Activated gamma-delta T cell (primary cell): ENCODE results near the gene MIER1.

ENCODE experiments used
- DNase-seq: peaks from one replicate; lab custom pipeline; 2025; lab: John Stamatoyannopoulos, UW

Gene MIER1

DNA sequence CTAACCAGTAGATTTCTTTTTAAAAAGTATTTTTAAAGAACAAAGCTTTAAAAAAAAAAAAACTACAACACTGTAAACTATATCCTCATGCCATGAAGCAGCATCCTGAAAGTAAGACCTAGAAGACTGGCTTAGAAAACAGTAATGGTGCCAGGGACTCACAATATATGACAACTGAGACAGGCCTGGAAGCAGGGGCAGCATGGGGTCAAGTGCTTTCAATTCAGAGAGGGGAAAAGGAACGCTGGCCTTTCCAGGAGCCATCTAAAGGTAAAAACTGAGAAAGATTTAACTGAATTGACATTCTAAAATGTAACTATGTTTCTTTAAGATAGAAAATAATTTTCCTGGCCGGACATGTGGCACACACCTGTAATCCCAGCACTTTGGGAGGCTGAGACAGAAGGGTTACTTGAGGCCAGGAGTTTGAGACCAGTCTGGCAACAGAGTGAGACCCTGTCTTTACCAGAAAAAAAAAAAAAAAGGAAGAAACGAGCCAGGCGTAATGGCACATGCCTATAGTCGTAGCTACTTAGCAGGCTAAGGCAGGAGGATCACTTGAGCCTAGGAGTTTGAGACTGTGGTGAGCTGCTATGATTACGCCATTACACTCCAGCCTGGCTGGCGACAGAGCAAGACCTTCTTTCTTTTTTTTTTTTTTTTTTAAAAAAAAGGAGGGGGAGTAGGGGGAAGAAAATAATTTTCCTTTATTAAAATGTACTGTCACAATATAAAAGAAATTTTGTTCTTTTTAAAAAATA lies 75.0 kb downstream of the MIER1 start:
- DNase-seq: no peak

DNA sequence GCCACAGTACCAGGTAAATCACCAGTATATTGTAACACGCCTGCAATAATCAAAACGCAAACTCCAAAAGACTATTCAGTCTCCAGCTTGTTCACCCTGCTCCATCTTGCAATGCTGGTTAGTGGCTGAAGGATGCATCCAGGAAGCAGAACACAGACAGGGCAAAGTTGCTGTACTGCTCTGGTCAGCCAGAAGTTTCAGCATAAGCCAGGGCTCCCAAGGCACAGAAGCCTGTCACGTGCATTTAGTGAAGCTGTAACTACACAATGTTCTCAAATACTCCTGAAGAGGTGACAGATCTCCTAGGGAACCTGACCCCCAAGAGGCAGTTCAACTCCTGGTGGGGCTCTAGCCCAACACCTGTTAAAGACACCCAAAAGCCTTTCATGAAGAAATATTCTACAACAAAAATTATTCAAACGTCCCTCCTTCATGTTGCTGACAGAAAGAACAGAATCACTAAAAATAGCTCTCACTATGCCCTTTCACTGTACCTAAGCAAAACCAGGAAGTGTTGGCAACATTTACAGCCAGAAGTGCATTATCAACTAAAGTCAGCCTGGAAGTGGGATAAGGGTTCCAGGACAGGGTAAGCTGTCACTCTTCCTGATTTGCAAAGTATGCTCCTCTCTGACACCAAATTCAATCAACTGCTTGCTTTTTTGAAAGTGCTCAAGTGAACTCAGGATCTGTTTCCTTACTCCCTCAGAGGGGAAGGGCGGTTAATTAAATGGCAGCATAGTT lies 77.1 kb downstream of the MIER1 start:
- no peak for DNase-seq

DNA sequence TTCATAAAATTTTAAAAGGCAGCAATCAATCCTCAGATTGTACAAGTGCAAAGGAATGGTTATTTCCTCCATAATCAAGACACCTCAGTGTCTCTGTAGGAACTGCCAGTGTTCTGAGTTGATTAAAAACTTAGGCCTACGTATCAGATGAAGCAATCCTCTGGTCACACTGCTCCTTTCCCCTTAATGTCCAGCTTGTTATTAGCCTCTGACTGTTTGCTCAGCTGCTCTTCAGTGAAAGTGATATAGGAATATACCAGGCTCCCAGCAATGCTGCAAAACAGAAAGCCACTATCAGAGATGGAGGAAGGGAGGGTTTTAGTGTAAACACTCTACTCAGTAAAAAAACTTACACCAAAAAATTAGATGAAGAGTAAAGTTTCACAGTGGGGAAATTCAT lies 79.4 kb downstream of the MIER1 start:
- DNase-seq: no peak

DNA sequence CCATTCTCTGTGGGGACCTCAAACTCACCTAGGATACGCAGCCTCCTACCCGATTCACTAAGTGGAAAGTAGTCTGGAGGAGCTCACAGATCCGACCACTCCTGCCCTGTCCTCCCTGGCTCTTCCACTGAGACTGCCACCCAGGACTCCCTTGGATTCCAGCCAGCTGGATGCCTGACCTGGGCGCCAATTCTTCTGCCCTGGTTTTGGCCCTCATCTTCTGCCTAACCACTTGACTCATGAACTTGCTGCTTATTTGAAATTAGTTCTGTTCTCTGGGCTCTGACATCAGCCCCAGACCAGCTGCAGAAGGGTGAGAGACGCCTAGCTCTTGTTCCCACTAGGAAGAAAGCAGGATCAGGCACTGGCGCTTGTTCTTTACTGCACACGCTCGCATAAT lies 80.3 kb downstream of the MIER1 start:
- DNase-seq: no peak

DNA sequence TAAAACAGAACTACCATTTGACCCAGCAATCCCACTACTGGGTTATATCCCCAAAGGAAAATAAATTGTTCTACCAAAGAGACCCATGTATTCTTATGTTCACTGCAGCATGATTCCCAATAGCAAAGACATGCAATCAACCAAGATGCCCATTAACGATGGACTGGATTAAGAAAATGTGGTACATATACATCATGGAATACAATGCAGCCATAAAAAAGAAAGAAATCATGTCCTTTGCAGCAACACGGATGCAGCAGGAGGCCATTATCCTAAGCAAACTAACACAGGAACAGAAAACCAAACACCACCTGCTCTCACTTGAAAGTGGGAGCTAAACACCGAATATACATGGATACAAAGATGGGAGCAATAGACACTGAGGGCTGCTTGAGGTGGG lies 85.0 kb downstream of the MIER1 start:
- no peak for DNase-seq

DNA sequence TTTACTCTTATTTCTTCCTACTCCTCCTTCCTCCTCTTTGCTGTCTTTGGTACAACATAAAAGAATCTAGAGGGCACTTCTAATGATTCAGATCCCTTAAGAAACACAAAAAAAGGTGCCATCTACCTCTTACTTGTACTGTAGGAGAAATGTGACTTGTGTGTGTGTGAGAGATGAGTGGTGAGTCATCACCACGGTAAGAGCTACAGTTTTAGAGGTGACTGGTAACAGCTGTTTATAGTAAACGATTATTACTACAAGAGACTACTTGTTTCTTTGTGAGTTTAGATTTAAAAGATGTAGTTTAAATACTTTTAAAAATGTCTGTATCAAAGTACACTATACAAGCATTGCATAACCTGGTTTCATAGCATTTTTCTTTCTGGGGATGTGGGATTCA lies 88.8 kb downstream of the MIER1 start:
- no peak for DNase-seq

DNA sequence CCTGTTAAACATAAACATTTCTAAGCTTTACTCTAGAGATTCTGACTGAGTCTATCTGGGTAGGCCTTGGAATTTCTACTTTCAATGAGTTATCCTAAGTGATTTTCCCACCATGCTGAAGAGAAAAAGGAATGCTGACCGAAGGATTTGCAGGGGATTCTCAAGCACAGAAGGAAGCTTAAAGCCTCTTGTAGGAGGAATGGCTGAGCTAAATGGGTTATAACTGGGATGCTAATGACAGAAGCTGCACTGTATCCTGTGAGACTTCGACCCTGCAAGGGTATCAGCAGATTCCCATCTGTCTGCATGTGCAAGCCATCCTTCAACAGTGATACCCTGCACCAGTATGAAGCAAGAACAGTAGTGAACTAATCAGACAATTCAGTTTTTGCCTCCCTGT lies 93.8 kb downstream of the MIER1 start:
- DNase-seq: no peak

DNA sequence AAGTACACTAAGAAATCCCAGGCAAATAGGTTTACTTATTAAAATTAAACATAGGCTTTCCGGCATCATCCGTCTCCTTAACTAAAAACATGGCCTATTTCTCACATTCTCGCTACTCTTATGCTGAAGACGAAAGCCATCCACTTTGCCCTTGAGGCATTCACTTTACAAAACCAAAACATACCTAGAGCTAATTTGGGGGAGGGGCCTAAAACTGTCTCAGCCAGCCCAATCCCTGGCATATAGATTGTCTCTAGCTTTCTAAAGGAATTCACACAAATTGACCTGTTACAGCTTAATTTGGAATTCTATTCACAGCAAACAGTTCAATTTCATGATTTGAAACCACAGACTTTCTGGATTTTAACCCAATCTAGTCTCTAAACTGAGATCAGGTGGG lies 94.3 kb downstream of the MIER1 start:
- DNase-seq: no peak

DNA sequence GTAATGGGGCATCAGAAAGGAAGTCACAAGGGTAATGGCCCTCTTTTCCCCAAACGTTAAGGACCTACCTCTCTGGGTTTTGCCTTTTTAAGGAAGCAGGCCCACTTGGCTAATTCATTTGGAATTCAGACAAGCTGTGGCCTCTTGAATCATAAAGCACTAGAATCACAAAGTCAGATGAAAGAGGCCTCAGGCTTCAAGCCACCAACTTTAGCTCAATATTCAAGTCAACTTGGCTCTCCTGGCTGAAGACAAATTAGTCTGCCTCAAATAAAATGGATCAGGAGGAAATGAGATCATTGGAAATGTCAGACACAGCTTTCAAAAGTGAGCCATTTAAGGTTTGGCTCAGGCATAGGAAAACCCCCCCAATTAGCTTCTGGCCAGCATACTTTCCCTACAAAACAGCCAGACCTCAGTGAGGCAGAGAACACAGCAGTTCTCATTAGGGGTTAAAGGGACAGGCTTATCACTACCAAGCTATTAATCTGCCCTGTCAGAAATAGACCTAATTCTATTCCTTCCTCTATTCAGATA lies 94.9 kb downstream of the MIER1 start:
- DNase-seq: no peak

DNA sequence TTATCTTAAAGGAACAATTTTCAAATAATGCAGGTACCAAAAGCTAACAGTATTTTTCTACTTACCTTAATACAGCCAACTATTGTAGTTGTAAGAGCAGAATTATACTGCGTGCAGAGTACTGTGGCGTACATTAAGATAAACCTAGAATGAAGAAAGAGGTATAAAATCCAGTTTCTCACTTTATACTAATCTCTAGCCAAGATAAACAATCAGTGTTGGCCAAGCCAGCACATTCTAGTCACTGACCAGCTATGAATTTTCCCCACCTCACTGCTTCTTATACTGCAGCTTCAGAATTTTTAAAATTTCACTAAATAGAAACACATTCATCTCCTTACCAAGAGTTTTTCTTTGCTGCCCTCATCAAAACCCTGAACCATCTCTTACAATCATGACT lies 95.5 kb downstream of the MIER1 start:
- DNase-seq: no peak

DNA sequence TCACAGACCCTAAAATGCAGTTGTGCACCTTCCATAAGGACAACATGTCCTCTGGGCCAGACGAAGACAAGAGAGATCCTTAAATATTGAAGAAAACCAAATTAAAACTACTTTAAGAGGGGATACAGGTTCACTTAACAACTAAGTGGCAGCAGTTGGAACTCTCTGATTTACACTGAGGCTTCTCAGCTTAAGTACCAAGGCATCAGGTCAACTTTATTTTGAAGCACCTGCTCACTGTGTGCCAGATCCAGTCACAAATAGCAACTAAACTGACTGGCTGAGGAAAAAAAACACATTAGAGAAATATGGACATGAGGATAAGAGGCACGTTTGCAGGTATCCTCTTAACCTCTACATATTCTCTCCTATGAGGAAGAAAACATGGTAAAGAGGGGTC lies 96.0 kb downstream of the MIER1 start:
- no peak for DNase-seq

DNA sequence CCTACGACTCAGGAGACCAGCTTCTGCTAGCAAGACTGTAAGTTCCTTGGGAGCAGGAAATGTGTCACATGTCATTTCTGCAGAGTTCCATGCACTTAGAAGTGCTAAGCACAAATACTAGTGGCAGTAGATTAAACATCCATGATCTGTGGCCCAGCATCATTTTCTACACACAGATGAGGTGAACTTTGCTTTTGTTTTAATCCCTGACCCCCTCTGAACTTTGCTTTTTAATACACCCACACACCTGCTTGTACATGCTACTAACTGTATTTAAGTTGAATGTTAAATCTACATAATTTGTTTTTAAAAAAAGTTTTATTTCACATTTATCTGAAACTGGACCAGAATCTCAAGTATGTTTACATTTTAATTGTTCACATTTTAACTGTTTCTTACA lies 104.7 kb downstream of the MIER1 start:
- no peak for DNase-seq

DNA sequence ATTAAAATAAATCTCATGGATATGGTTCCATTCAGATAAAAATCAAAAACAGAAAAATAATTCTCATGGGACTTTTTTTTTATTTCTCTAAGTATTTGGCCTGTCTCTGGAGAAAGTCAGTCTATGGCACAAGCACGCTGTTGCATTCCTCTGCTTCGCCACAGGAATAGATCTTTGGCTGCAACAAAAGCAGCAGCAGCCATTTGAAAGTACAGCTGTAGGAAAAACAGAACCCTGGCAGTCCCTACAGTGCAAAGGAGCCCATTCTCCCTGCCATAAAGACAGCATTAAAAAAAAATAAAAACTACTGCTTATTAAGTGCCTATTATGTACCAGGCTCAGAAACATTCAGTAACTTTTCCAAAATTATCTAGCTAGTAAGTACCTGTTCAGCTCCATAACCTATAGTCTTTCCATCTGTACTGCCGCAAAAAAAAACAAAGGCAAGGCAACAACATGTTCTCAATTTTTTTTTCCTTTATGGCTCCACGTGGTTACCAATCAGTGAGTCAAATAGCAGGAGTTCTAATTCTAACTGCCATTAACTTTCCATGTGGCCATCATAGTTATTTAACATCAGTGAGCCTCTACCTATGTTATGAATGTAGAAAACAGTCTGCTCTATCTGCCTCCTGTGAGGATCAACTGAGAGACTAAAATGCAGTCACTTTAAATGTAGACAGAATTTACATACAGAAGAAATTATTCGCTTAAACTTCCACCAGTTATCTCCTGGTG lies 106.5 kb downstream of the MIER1 start:
- no peak for DNase-seq

DNA sequence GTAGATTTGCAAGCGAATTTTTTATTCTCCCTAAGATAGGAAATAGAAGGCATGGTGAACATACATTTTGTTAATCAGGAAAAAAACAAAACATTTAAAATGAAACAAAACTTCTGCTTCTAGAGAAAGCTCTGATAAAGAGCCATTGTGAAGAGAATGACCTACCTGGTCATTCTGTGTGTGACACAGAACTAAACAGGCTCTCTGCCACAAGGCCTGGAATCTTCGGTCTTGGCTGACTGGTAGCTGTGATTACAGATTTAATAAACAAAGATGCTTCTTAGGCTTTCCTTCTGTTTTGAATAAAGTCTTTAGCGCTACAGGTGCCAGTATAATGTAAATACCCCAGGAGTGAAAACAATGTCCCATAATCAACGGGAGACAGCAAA lies 107.1 kb downstream of the MIER1 start:
- DNase-seq: no peak
